Measurements from ENCODE around the gene ANXA8L1.

DNA sequence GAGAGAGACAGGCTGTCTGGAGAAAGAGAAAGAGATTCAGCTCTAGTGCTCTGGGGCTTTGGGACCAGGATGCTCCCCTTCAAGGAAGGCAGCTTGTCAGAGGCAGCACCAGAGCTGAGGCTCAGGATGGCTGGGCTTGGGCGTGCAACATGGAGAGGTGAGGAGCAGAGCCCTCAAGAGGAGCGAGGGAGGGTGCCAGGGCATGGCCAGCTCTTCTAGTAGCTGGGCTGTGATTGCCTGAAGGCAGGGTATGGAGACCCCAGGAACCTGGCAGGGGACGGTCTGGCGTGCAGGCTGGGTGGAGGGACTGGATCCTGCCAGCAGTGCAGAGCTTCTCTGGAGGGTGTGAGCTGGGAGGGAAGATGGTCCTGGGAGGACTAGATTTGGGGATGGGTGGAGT, 48.6 kb upstream of the ANXA8L1 start:
- TF ChIP-seq, protein P1, sequence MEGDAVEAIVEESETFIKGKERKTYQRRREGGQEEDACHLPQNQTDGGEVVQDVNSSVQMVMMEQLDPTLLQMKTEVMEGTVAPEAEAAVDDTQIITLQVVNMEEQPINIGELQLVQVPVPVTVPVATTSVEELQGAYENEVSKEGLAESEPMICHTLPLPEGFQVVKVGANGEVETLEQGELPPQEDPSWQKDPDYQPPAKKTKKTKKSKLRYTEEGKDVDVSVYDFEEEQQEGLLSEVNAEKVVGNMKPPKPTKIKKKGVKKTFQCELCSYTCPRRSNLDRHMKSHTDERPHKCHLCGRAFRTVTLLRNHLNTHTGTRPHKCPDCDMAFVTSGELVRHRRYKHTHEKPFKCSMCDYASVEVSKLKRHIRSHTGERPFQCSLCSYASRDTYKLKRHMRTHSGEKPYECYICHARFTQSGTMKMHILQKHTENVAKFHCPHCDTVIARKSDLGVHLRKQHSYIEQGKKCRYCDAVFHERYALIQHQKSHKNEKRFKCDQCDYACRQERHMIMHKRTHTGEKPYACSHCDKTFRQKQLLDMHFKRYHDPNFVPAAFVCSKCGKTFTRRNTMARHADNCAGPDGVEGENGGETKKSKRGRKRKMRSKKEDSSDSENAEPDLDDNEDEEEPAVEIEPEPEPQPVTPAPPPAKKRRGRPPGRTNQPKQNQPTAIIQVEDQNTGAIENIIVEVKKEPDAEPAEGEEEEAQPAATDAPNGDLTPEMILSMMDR (IDR thresholded peaks at IDR 0.05 in 2 of 3, conservative IDR thresholded peaks at IDR 0.05 in 1 of 3; ENCODE audit: borderline replicate concordance in 1 of 3, insufficient read depth in 1 of 3, low read depth in 2 of 3, low read length in 2 of 3): no peak
- TF ChIP-seq ZNF274 (IDR thresholded peaks at IDR 0.05; ENCODE audit: low read depth, low read length) (no peak), CEBPB (IDR thresholded peaks at IDR 0.05; ENCODE audit: low read depth) (no peak), EZH2 (IDR thresholded peaks at IDR 0.05) (no peak), POLR2AphosphoS5 (IDR thresholded peaks at IDR 0.05; ENCODE audit: low read depth, low read length) (no peak)
